Measurements from ENCODE around the gene GALNT2. TPM values are rescaled to one million over a fixed set of nuclear protein-coding genes. Genes with fewer than 3 reads are reported as not detected.

Gene GALNT2
- polyA plus RNA-seq, 1 of the 3 experiments (the other 2 are of a cell fraction), result 118 TPM

- TF ChIP-seq USF1 (IDR thresholded peaks at IDR 0.05; ENCODE audit: borderline replicate concordance, low read depth), result no peak
- TF ChIP-seq MAX (IDR thresholded peaks at IDR 0.05; ENCODE audit: low read depth), result no peak
- no peak for TF ChIP-seq MXI1 (IDR thresholded peaks at IDR 0.05; ENCODE audit: low read depth, low read length)
Measured at GRCh38 chr1:230206976-230207375, 139.9 kb downstream of the GALNT2 start (continued).

GRCh38 chr1:230207598-230207997 is 140.6 kb downstream of the GALNT2 start:
- Histone ChIP-seq H3K9me3 (no peaks in the 10 kb centered on the region), H3K36me3 (replicated peaks in 1 of 2; ENCODE audit: control insufficient read depth in 1 of 2, insufficient read depth in 2 of 2, low read length in 1 of 2) (peaks cover 4 to 13% of the 10 kb centered on the region in 2 experiments), H3K9me2 (no peaks in the 10 kb centered on the region), H3K4me1 (ENCODE audit: control insufficient read depth in 1 of 2, insufficient read depth in 2 of 2, low read depth in 1 of 2, low read length in 1 of 2) (peaks cover 2 to 29% of the 10 kb centered on the region in 2 experiments; a peak in 3 of 4 replicates), H3K27me3 (ENCODE audit: insufficient read depth) (no peaks in the 10 kb centered on the region), H3K27ac (ENCODE audit: low read depth in 2 of 2, low read length in 1 of 2) (no peak overlapping the region), H3K9ac (no peak overlapping the region), H3K79me2 (ENCODE audit: insufficient read depth) (peaks cover 14% of the 10 kb centered on the region), H3K4me3 (ENCODE audit: low read depth in 2 of 2, low read length in 1 of 2) (no peak overlapping the region), H3K4me2 (no peak overlapping the region), H4K20me1 (ENCODE audit: insufficient read depth) (0 out of 2 replicates have a peak, but pooled peaks cover 3% of the 10 kb centered on the region), H3F3A (replicated peaks; ENCODE audit: insufficient read depth) (peaks cover 3% of the 10 kb centered on the region), H2AFZ (ENCODE audit: low read depth) (no peak overlapping the region)
- no peak for DNase-seq
- ChIA-PET POLR2A (no interaction called here), CTCF (no interaction called here)
- 92% methylated on average over 6 of the region's 6 CpGs for WGBS (ENCODE audit: low lambda C conversion rate)
- TF ChIP-seq MXI1 (IDR thresholded peaks at IDR 0.05; ENCODE audit: low read depth, low read length) (no peak), EP300 (IDR thresholded peaks at IDR 0.05; ENCODE audit: borderline replicate concordance in 1 of 2, low read depth in 1 of 2, low read length in 1 of 2) (no peak), USF1 (IDR thresholded peaks at IDR 0.05; ENCODE audit: borderline replicate concordance, low read depth) (no peak), GABPA (IDR thresholded peaks at IDR 0.05; ENCODE audit: low read depth) (no peak), RAD21 (IDR thresholded peaks at IDR 0.05; ENCODE audit: low read length) (no peak), TEAD4 (IDR thresholded peaks at IDR 0.05; ENCODE audit: borderline replicate concordance, insufficient read depth) (no peak), SIN3A (IDR thresholded peaks at IDR 0.05; ENCODE audit: borderline replicate concordance, low read depth, low read length) (no peak), ZBTB33 (IDR thresholded peaks at IDR 0.05; ENCODE audit: borderline replicate concordance, low read depth) (no peak), FOXJ3 (CRISPR knock-in tag; IDR thresholded peaks at IDR 0.05) (no peak), TAF1 (IDR thresholded peaks at IDR 0.05; ENCODE audit: borderline replicate concordance, low read depth, low read length) (no peak), IRF3 (IDR thresholded peaks at IDR 0.05; ENCODE audit: low read depth, low read length) (no peak), MEF2A (IDR thresholded peaks at IDR 0.05; ENCODE audit: borderline replicate concordance, low read depth) (no peak), POLR2AphosphoS5 (IDR thresholded peaks at IDR 0.05; ENCODE audit: low read depth, low read length) (no peak), NFIC (IDR thresholded peaks at IDR 0.05; ENCODE audit: borderline replicate concordance) (no peak), CTCF (IDR thresholded peaks at IDR 0.05) (no peak), USF2 (IDR thresholded peaks at IDR 0.05; ENCODE audit: borderline replicate concordance, low read depth, low read length) (no peak), RFX5 (IDR thresholded peaks at IDR 0.05; ENCODE audit: low read length) (no peak), SMC3 (IDR thresholded peaks at IDR 0.05; ENCODE audit: low read depth, low read length) (no peak), EZH2phosphoT487 (IDR thresholded peaks at IDR 0.05; ENCODE audit: borderline replicate concordance, low read depth) (no peak), TCF12 (IDR thresholded peaks at IDR 0.05) (no peak)
